Dermis blood vessel endothelial cell (primary cell): Measurements from ENCODE around the gene SYNGR3. TPM values are rescaled to one million over a fixed set of nuclear protein-coding genes. Genes with fewer than 3 reads are reported as not detected.
"Not testable (repeated sequence)": the region's sequence is repeated elsewhere in the genome, so short reads cannot be mapped to it uniquely, and the experiment has no call there.

Experiments used
- DNase-seq: peaks from one replicate; pipeline ENCODE4 v3.0.0; 2010
- total RNA-seq: library from RNA; depleted of rRNA; stranded (reverse); fragments of >200 nt; gene quantifications from 2 replicates; pipeline ENCODE4 v1.2.3, GENCODE V29; 2014

Gene SYNGR3
- total RNA-seq, 1 donor from 2014 or later, result 2.4 TPM

DNA sequence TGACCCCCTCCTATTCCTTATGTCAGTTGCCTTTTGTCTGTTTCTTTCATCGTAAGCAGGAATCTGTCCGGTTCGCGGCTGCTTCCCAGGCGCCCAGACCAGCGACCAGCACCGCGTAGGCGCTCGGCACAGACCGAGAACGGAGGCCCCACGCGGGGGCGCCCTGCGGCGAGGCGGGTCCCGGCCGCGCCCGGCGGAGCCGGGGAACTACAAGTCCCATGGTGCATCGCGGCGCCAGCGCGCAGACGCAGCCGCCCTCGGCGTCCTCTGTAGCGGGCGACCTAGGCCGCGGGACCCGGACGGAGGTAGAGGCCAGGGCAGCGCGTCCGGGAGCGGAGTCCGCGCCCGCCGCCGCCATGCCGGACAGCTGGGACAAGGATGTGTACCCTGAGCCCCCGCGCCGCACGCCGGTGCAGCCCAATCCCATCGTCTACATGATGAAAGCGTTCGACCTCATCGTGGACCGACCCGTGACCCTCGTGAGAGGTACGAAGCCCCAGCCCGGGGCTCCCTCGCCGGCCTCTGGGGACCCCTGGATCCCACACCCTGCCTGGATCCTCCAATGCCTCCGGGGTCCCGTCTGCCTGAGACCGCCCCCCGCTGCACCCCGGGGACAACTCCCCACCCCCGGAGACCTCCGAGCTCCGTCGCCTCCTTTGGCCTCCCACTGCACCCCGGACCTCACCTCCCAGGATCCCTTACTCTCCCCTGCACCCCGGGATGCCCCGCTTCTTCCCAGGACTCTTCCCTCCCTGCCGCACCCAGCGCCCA lies 30.3 kb upstream of the SYNGR3 start, which contains the start of gene NDUFB10:
NDUFB10 (plus strand) TSS at position 270 of the 771 bp plus-strand sequence; CDS start at position 357, 87 bp downstream.
- peak; percentile 95 for DNase-seq

DNA sequence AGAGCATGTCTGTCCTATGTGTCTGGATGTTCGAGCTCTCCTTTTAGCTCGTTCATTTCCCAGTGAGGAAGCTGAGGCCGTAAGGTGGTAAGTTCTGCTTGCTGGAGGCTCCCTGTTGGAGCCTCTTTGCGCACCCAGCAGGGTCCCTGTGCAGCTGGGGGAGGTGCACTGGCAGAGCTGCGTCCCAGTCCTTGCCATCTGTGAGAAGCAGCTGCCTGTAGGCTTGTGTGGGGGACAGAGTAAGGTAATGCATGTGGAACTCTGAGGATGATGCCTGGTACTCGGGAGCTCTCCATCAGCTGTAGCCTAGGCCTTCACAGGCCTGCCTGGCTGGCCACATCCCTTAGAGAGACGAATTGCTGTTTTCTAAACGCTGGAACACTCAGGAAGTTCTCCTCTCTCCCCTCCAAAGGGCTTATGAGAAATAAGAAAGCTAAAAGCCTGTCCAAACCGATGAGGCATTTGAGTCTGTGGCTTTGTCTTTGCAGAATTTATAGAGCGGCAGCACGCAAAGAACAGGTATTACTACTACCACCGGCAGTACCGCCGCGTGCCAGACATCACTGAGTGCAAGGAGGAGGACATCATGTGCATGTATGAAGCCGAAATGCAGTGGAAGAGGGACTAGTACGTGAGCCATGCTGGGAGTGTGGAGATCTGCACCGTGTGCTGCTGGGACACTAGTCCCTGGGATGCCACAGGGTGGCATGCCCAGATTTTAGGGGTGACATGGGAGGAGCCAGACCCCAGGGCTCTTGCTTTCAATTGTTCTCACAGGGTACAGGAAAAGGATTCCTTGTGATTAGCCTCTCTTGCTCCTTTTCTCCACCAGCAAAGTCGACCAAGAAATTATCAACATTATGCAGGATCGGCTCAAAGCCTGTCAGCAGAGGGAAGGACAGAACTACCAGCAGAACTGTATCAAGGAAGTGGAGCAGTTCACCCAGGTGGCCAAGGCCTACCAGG lies 28.8 kb upstream of the SYNGR3 start:
- peak; percentile 31 for DNase-seq

GRCh38 chr16:1961651-1962067 lies 28.1 kb upstream of the SYNGR3 start:
- DNase-seq, result no peak

DNA sequence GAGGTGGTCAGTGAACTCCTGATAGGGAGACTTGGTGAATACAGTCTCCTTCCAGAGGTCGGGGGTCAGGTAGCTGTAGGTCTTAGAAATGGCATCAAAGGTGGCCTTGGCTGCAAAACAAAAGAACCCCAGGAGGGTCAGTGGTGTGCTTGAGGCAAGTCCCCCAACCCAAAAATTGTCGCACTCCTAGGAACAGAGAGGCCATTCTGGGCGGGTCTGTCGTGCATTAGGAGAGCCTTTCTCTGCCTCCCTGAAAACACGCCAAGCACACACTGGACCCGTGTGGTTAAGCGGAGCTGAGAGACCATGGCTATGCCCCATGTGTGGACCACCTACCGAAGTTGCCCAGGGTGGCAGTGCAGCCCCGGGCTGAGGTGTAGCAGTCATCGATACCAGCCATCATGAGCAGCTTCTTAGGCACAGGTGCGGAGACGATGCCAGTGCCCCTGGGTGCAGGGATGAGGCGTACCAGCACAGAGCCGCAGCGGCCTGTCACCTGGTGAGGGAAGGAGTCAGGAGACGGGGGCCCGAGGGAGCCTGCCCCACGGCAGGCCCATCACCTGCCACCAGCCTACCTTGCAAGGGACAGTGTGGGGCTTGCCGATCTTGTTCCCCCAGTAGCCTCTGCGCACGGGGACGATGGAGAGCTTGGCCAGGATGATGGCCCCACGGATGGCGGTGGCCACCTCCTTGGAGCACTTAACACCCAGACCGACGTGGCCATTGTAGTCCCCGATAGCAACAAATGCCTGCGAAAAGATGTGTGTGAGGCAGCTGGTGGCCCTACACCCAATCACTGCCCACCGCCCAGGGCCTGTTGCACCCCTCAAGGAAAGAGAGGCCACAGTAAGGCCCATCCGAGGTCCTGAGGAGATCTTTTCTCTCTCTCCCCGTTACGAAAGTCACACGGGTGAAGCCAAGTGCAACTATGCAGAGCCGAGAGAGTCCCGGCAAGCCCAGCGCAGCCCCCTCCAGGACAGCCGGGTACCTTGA lies 27.3 kb upstream of the SYNGR3 start:
- not testable (repeated sequence) for DNase-seq

DNA sequence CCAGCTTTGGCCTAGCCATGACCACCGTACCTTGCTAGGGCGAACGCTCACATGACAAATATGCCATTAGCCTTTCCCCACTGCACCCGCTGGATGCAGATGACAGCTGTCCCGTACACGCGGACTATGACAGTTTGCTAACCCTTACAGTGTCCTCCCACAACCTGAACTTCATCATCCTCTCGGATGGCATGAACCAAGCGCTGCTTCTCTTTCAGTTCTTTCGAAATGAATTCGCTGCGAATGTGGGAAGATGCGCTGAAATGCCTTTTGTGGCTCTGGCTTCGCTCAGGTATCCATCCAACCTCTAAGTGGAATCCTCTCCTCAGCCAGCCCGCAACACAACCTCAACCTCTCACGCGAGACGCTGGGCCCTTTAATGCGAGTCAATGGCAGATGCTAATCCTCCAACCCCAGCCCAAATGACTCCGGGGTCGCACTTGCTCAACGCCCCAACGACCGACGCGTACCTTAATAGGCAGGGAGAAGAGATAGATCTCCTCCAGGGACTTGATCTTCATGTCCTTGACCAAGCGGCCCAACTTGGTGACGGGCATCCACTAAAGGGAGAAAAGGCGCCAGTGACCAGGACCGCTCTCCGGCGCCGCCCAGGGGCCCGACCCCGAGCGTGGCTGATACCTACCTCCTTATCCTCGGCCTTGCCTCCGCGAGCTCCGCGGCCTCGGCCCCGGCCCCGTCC lies 25.8 kb upstream of the SYNGR3 start:
- DNase-seq, result peak; percentile 60

DNA sequence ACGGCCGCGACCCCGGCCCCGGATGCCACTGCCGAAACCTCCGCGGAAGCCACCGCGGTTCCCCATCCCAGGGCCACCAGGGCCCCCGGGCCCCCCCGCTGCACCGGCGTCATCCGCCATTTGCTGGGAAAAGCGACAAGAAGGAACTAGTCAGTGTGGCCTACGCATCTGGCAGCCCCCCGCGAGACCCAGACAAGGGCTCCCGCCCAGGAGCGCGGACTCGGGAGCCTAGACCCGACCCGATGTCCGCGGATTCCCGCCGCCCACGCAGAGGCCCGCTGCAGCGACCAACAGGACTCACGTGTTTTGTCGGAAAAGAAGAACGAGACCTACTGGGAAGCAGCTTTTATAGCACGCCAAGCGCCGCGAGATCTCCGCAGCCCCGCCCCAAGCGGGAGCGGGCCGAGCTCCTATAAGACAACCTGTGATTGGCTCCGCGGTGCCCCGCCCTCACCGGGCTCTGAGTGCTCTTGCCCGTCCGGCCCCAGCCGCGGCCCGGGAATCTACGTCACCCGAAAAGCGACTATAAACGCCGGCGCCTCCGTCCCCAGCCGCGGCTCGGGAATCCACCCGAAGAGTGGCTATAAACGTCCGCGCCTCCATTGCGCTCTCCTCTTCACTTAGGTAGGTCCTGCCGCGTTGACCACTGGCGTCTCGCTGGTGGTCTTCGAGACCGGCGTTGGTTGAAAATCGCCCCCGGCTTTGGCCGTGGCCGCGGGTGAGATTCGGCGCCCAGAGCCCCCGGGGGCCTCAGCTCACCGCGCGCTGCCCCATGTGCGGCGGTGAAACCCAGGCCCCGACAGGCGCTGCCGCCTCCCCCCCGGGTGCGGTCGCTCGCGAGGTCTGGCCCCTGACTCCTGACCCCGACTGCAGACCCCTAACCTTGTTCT lies 25.0 kb upstream of the SYNGR3 start, which contains the start of gene RPS2:
RPS2 (minus strand) TSS at position 321 of the 890 bp plus-strand sequence; CDS start at position 120, 201 bp downstream.
- DNase-seq, result peak; percentile 99

DNA sequence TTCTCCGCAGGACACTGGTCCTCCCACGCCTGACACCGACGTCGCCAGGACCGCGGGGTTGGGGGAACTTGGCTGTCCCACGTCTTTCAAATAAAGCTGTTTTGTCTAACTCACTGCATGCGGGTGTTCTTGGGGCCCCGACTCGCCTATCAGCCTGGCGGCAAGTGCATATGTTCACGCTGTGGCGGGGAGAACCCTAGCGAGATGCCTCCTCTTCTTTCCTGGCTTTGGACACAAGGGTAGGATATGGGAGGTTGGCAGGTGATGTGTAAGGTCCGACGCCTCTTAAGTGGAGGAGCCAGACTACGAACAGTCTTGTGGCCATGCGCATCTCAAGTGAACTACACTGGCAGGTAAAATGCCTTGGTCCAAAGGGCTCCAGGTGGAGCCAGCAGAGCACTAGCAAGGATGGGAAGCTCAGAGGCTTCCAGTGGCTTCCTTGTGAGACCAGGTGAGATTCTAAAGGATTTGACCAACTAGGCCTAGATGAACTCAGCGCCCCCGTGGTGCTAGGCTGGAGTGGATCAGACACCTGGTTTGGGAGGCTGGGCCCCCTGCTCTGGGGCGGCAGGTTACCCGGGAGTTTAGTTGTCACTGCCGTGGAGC lies 24.3 kb upstream of the SYNGR3 start:
- no peak for DNase-seq

DNA sequence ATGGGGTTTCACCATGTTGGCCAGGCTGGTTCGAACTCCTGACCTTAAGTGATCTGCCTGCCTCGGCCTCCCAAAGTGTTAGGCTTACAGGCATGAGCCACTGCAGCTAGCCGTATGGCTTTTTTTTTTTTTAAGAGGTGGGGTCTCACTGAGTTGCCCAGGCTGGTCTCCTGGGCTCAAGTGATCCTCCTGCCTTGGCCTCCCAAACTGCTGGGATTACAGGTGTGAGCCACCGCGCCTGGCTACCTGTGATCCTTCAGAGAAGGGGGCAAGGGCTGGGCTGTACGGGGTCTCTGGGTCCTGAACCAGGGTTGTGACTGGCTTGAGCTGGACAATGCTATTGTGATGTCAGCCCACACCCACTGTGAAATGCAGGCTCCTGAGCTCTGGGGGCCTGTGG lies 23.3 kb upstream of the SYNGR3 start, which contains the start of gene RNF151:
RNF151 (plus strand) TSS at position 397 of the 400 bp plus-strand sequence. CDS start 26 bp downstream, outside the sequence.
- no peak for DNase-seq

DNA sequence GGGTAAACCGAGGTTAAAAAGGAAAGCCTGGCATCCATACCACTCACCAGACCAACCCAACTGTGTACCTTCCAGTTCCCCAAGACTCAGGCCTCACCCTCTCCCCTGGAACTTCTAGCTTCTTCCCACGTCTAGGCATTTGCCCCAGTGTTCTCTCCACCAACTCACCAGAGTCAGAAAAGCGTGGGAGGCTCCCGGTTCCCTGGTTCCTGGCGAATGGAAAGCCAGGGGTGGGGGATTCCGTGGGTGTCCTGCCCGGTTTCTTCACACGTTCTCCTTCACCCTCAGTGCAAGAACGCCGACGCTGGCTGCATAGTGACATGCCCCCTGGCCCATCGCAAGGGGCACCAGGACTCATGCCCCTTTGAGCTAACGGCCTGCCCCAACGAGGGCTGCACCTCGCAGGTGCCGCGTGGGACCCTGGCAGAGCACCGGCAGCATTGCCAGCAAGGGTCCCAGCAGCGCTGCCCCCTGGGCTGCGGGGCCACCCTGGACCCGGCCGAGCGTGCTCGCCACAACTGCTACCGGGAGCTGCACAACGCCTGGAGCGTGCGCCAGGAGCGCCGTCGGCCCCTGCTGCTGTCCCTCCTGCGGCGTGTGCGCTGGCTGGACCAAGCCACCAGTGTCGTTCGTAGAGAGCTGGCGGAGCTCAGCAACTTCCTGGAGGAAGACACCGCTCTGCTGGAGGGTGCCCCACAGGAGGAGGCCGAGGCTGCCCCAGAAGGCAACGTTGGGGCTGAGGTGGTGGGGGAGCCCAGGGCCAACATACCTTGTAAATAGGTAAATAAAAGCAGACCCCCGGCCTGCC lies 21.4 kb upstream of the SYNGR3 start:
- DNase-seq, result no peak

GRCh38 chr16:1971796-1972489 lies 17.8 kb upstream of the SYNGR3 start, which contains the start of gene TBL3:
Gene TBL3, plus strand, starts transcription at chr16:1972053. Its CDS starts 112 bp downstream, at chr16:1972165.
- DNase-seq, result peak; percentile 97

DNA sequence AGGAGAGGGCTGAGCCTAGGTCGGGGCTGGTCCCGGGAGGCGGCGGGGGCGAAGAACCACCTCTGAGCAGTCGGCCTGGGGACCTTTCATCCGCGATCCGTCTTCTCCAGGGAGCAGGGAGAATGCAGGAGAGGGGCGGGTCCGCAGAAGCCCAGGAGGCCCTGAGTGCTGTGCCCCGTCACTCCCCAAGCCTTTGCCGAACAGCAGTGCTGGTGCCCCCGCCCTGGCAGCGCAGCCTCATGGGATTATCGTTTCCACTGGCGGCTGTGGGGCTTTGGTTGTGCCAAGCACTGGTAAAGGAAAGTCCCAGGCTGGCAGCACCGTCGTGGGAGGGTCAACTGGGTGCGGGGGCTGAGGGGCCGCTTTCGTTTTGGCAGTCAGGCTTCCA lies 17.3 kb upstream of the SYNGR3 start:
- DNase-seq, result no peak

DNA sequence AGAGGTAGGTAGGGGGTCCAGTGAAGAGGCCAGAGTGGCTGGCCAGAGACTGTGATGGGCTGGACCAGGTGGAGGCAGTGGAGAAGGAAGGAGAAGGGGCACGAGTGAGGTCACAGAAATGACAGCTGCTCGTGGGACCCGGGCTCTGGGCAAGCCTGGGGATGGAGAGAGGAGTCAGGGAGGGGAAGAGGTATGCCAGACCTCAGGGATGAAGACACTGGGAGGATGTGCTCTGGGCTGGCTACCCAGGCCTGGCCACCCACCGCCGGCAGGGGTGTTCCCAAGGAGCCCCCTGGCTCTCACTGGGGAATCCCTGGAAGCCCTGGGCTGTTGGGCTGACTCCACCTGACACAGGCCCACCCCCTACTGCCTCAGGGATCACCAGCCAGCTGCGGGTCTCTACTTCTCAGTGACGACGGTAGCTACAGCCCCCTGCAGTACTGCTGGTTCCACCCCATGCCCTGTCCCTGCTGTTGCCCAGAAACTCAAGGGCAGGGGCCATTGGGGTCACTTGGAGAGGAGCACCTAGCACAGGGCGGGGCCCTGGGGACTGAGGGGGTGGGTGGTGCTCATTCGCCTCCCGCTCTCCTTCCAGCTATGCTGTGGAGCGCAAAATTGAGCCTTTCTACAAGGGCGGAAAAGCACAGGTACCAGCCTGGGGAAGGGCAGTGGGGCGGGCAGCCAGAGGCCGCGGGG lies 16.2 kb upstream of the SYNGR3 start:
- no peak for DNase-seq

GRCh38 chr16:1974157-1975070 lies 15.4 kb upstream of the SYNGR3 start:
- DNase-seq, result no peak

- no peak for DNase-seq
Measured at GRCh38 chr16:1975432-1976215, 14.1 kb upstream of the SYNGR3 start.

GRCh38 chr16:1976216-1976520 lies 13.6 kb upstream of the SYNGR3 start:
- DNase-seq, result no peak
